ENCODE data around the gene MTMR3.

The MTMR3 gene

GRCh38 chr22:30021338-30021737 is 138.4 kb downstream of the MTMR3 start:
- DNase-seq (ENCODE audit: insufficient read length) = no peak
- TF ChIP-seq TAF1 (IDR thresholded peaks at IDR 0.05; ENCODE audit: borderline replicate concordance, low read depth, low read length) (no peak), POLR2A (IDR thresholded peaks at IDR 0.05; ENCODE audit: low read depth, low read length) (no peak), POLR2AphosphoS5 (IDR thresholded peaks at IDR 0.05; ENCODE audit: low read depth, low read length) (no peak)
- no peak for FAIRE-seq

GRCh38 chr22:30021881-30022619 is 139.1 kb downstream of the MTMR3 start:
- no peak for TF ChIP-seq TAF1 (IDR thresholded peaks at IDR 0.05; ENCODE audit: borderline replicate concordance, low read depth, low read length)
- no peak for TF ChIP-seq POLR2AphosphoS5 (IDR thresholded peaks at IDR 0.05; ENCODE audit: low read depth, low read length)
- TF ChIP-seq POLR2A (IDR thresholded peaks at IDR 0.05; ENCODE audit: low read depth, low read length) = no peak
- DNase-seq (ENCODE audit: insufficient read length) (no peak), FAIRE-seq (no peak)

- DNase-seq (ENCODE audit: insufficient read length) (no peak), FAIRE-seq (no peak)
- TF ChIP-seq POLR2A (IDR thresholded peaks at IDR 0.05; ENCODE audit: low read depth, low read length) (no peak), TAF1 (IDR thresholded peaks at IDR 0.05; ENCODE audit: borderline replicate concordance, low read depth, low read length) (no peak), POLR2AphosphoS5 (IDR thresholded peaks at IDR 0.05; ENCODE audit: low read depth, low read length) (no peak)
Observed at GRCh38 chr22:30023099-30023660, 140.2 kb downstream of the MTMR3 start.

- FAIRE-seq (no peak), DNase-seq (ENCODE audit: insufficient read length) (no peak)
- no peak for TF ChIP-seq POLR2A (IDR thresholded peaks at IDR 0.05; ENCODE audit: low read depth, low read length)
- no peak for TF ChIP-seq POLR2AphosphoS5 (IDR thresholded peaks at IDR 0.05; ENCODE audit: low read depth, low read length)
- no peak for TF ChIP-seq TAF1 (IDR thresholded peaks at IDR 0.05; ENCODE audit: borderline replicate concordance, low read depth, low read length)
Observed at GRCh38 chr22:30024231-30024630, 141.3 kb downstream of the MTMR3 start.

- TF ChIP-seq TAF1 (IDR thresholded peaks at IDR 0.05; ENCODE audit: borderline replicate concordance, low read depth, low read length) (no peak), POLR2A (IDR thresholded peaks at IDR 0.05; ENCODE audit: low read depth, low read length) (no peak), POLR2AphosphoS5 (IDR thresholded peaks at IDR 0.05; ENCODE audit: low read depth, low read length) (no peak)
- FAIRE-seq (no peak), DNase-seq (ENCODE audit: insufficient read length) (no peak)
Observed at GRCh38 chr22:30025221-30025620, 142.2 kb downstream of the MTMR3 start.

GRCh38 chr22:30026756-30027155 is 143.8 kb downstream of the MTMR3 start:
- DNase-seq (ENCODE audit: insufficient read length) (no peak), FAIRE-seq (no peak)
- TF ChIP-seq POLR2A (IDR thresholded peaks at IDR 0.05; ENCODE audit: low read depth, low read length) (no peak), POLR2AphosphoS5 (IDR thresholded peaks at IDR 0.05; ENCODE audit: low read depth, low read length) (no peak), TAF1 (IDR thresholded peaks at IDR 0.05; ENCODE audit: borderline replicate concordance, low read depth, low read length) (no peak)

GRCh38 chr22:30027169-30027568 is 144.2 kb downstream of the MTMR3 start:
- no peak for DNase-seq (ENCODE audit: insufficient read length)
- FAIRE-seq = no peak

GRCh38 chr22:30027791-30028190 is 144.8 kb downstream of the MTMR3 start:
- FAIRE-seq = no peak

More at GRCh38 chr22:30027169-30027568, 144.2 kb downstream of the MTMR3 start:
- no peak for TF ChIP-seq POLR2AphosphoS5 (IDR thresholded peaks at IDR 0.05; ENCODE audit: low read depth, low read length)
- TF ChIP-seq POLR2A (IDR thresholded peaks at IDR 0.05; ENCODE audit: low read depth, low read length) = no peak
- TF ChIP-seq TAF1 (IDR thresholded peaks at IDR 0.05; ENCODE audit: borderline replicate concordance, low read depth, low read length) = no peak

GRCh38 chr22:30028731-30029130 is 145.8 kb downstream of the MTMR3 start:
- no peak for DNase-seq (ENCODE audit: insufficient read length)
- FAIRE-seq = no peak
- TF ChIP-seq POLR2AphosphoS5 (IDR thresholded peaks at IDR 0.05; ENCODE audit: low read depth, low read length) (no peak), TAF1 (IDR thresholded peaks at IDR 0.05; ENCODE audit: borderline replicate concordance, low read depth, low read length) (no peak), POLR2A (IDR thresholded peaks at IDR 0.05; ENCODE audit: low read depth, low read length) (no peak)

More at GRCh38 chr22:30027791-30028190, 144.8 kb downstream of the MTMR3 start:
- TF ChIP-seq POLR2A (IDR thresholded peaks at IDR 0.05; ENCODE audit: low read depth, low read length) (no peak), POLR2AphosphoS5 (IDR thresholded peaks at IDR 0.05; ENCODE audit: low read depth, low read length) (no peak), TAF1 (IDR thresholded peaks at IDR 0.05; ENCODE audit: borderline replicate concordance, low read depth, low read length) (no peak)
- DNase-seq (ENCODE audit: insufficient read length) = no peak

- TF ChIP-seq TAF1 (IDR thresholded peaks at IDR 0.05; ENCODE audit: borderline replicate concordance, low read depth, low read length) = no peak
- TF ChIP-seq POLR2AphosphoS5 (IDR thresholded peaks at IDR 0.05; ENCODE audit: low read depth, low read length) = no peak
- no peak for TF ChIP-seq POLR2A (IDR thresholded peaks at IDR 0.05; ENCODE audit: low read depth, low read length)
- FAIRE-seq (no peak), DNase-seq (ENCODE audit: insufficient read length) (no peak)
Observed at GRCh38 chr22:30029512-30029911, 146.5 kb downstream of the MTMR3 start.

- FAIRE-seq = no peak
Observed at GRCh38 chr22:30030329-30030728, 147.4 kb downstream of the MTMR3 start.

GRCh38 chr22:30031328-30031727 is 148.4 kb downstream of the MTMR3 start:
- DNase-seq (ENCODE audit: insufficient read length) (no peak), FAIRE-seq (no peak)
- TF ChIP-seq TAF1 (IDR thresholded peaks at IDR 0.05; ENCODE audit: borderline replicate concordance, low read depth, low read length) = no peak
- TF ChIP-seq POLR2AphosphoS5 (IDR thresholded peaks at IDR 0.05; ENCODE audit: low read depth, low read length) = no peak
- no peak for TF ChIP-seq POLR2A (IDR thresholded peaks at IDR 0.05; ENCODE audit: low read depth, low read length)

More at GRCh38 chr22:30030329-30030728, 147.4 kb downstream of the MTMR3 start:
- TF ChIP-seq TAF1 (IDR thresholded peaks at IDR 0.05; ENCODE audit: borderline replicate concordance, low read depth, low read length) (no peak), POLR2AphosphoS5 (IDR thresholded peaks at IDR 0.05; ENCODE audit: low read depth, low read length) (no peak), POLR2A (IDR thresholded peaks at IDR 0.05; ENCODE audit: low read depth, low read length) (no peak)
- no peak for DNase-seq (ENCODE audit: insufficient read length)

All from GM12892 (cell line).